HG02759 (cell line): Measurements from ENCODE around the gene GLA.

Experiments used
- ATAC-seq: cut with Tn5 transposase; IDR thresholded peaks from one replicate; pipeline ENCODE4 v1.9.1; 2021; ENCODE audit warnings: mild to moderate bottlenecking, moderate library complexity; ENCODE audit not compliant: unreplicated experiment

Gene GLA

GRCh38 chrX:101359966-101360365 is 47.8 kb downstream of the GLA start:
- no peak for ATAC-seq

- no peak for ATAC-seq
Measured at GRCh38 chrX:101357166-101357795, 50.4 kb downstream of the GLA start.

- no peak for ATAC-seq
Measured at GRCh38 chrX:101349193-101349562, 58.5 kb downstream of the GLA start.

- peak; percentile 98 for ATAC-seq
Measured at GRCh38 chrX:101348452-101349192, 59.1 kb downstream of the GLA start, which contains the start of gene TIMM8A. TIMM8A (minus strand) TSS chrX:101348742; CDS start chrX:101348664, 78 bp downstream.

GRCh38 chrX:101347859-101348451 is 59.8 kb downstream of the GLA start:
- peak; percentile 1 for ATAC-seq
